Stomach (tissue), 9 donors: ENCODE measurements around the gene KRTAP1-3. TPM values are rescaled to one million over a fixed set of nuclear protein-coding genes. Genes with fewer than 3 reads are reported as not detected.

Experiments used
- DNase-seq, 2 donors: peaks; one replicate each; pipeline versions ENCODE4 v3.0.0 to v3.0.0-alpha.2; 2013 to 2019
- H3K27ac ChIP-seq, 5 donors: fragments of 200-600 bp in 4 of 5; sonication (generic) in 4 of 5; one replicate each; pipeline ENCODE4 v1.5.1; 2013 to 2019; ENCODE audit warnings: mild to moderate bottlenecking in 1 of 5, moderate library complexity in 1 of 5
- H3K27me3 ChIP-seq, 3 donors: fragments of 200-600 bp; sonication (generic); one replicate each; pipeline ENCODE4 v1.5.1; 2017 to 2019; ENCODE audit warnings: mixed run types in 1 of 3
- H3K36me3 ChIP-seq, 4 donors: fragments of 200-600 bp; sonication (generic); 1 replicate in 3 of 4; 2 replicates in 1 of 4; pipeline ENCODE4 v1.5.1; 2016 to 2019
- H3K4me1 ChIP-seq, 4 donors: fragments of 200-600 bp; sonication (generic); one replicate each; pipeline ENCODE4 v1.5.1; 2016 to 2019
- H3K4me3 ChIP-seq, 4 donors: fragments of 200-600 bp; sonication (generic) in 3 of 4; one replicate each; pipeline ENCODE4 v1.5.1; 2016 to 2019; ENCODE audit warnings: mild to moderate bottlenecking in 1 of 4
- H3K9me3 ChIP-seq, 4 donors: fragments of 200-600 bp; sonication (generic); one replicate each; pipeline ENCODE4 v1.5.1; 2016 to 2019
- CTCF ChIP-seq, 7 experiments: fragments of 450-650 bp in 4 of 7; fragments of 200-600 bp in 3 of 7; sonication (generic) in 3 of 7; IDR thresholded peaks; one replicate each; pipeline ENCODE4 v1.5.1; 2016 to 2019; ENCODE audit warnings: antibody characterized with exemption in 7 of 7, control low read depth in 2 of 7, mild to moderate bottlenecking in 1 of 7
- EP300 ChIP-seq: sonication (generic); formaldehyde crosslinking; IDR thresholded peaks from one replicate; pipeline ENCODE4 v1.6.1; 2017; ENCODE audit warnings: antibody characterized with exemption
- POLR2A ChIP-seq, 4 donors: fragments of 450-650 bp; IDR thresholded peaks; one replicate each; pipeline ENCODE4 v1.6.1; 2016; ENCODE audit warnings: antibody characterized with exemption in 4 of 4, control low read depth in 2 of 4, mild to moderate bottlenecking in 1 of 4, moderate library complexity in 1 of 4
- POLR2AphosphoS5 ChIP-seq, 3 donors: sonication (generic); formaldehyde crosslinking; IDR thresholded peaks; one replicate each; pipeline ENCODE4 v1.6.1; 2016; ENCODE audit warnings: antibody characterized with exemption in 3 of 3
- WGBS, 5 donors: extraction: QIAGEN DNeasy Blood & Tissue Kit in 3 of 5; methylation state at CpG; one replicate each; pipeline versions ENCODE4 v1.1.5 to v1.1.7; 2013 to 2018; 5-methylcytosine and 5-hydroxymethylcytosine counted together
- intact Hi-C: fragments of 100-400 bp; cut with DNase I; formaldehyde crosslinking; loops from one replicate; pipeline ENCODE4 v1.15.1; 2023; ENCODE audit warnings: low total_unique reads
- polyA plus RNA-seq, 3 donors: library from polyadenylated mRNA; stranded (reverse); fragments of 200-250 nt; gene quantifications; one replicate each; pipeline ENCODE4 v1.2.3, GENCODE V29; 2013
- total RNA-seq, 5 donors: library from RNA; depleted of rRNA; stranded (reverse); fragments of >200 nt; gene quantifications; one replicate each; pipeline versions ENCODE4 v1.1.0 to v1.2.3, GENCODE V29; 2014 to 2016
- donor health status: healthy with polysubstance abuse.
- donor health status: Bipolar disorder and iron deficiency.
- donor health status: healthy.

Gene KRTAP1-3
- total and polyA plus RNA-seq, 8 donors = not detected

GRCh38 chr17:41037853-41038350 lies 3.2 kb upstream of the KRTAP1-3 start:
- WGBS, 5 donors = 74 to 88% (median 82%) methylated on average over 2 of the region's 2 CpGs
- peaks cover 0 to 2% (median 0%) of the 10 kb centered on the region in 4 donors for H3K9me3 ChIP-seq
- peaks cover 0 to 7% (median 0%) of the 10 kb centered on the region in 3 donors for H3K27me3 ChIP-seq
- TF ChIP-seq CTCF (IDR thresholded peaks at IDR 0.05) = no peak
- TF ChIP-seq POLR2AphosphoS5 (IDR thresholded peaks at IDR 0.05) = no peak
- TF ChIP-seq POLR2A (IDR thresholded peaks at IDR 0.05) = no peak
- TF ChIP-seq EP300 = no peak
- intact Hi-C loops = no loop called here
- DNase-seq = no peak
- H3K36me3 ChIP-seq = no peaks in the 10 kb centered on the region
- no peak overlapping the region for H3K4me3 ChIP-seq
- H3K27ac ChIP-seq = no peak overlapping the region
- H3K4me1 ChIP-seq = no peaks in the 10 kb centered on the region

- no peak for DNase-seq
- Histone ChIP-seq H3K36me3 (no peaks in the 10 kb centered on the region), H3K27ac (no peak within 1 kb of the TSS), H3K27me3 (peaks cover 0 to 4% (median 0%) of the 10 kb centered on the region in 3 donors), H3K4me3 (no peak within 1 kb of the TSS), H3K4me1 (no peaks in the 10 kb centered on the region), H3K9me3 (no peaks in the 10 kb centered on the region)
- intact Hi-C loops = no loop called here
- WGBS, 5 donors = 77 to 87% (median 84%) methylated on average over 10 to 12 of the region's 12 CpGs
- TF ChIP-seq POLR2AphosphoS5 (IDR thresholded peaks at IDR 0.05) (no peak), CTCF (IDR thresholded peaks at IDR 0.05) (no peak), POLR2A (IDR thresholded peaks at IDR 0.05) (no peak), EP300 (no peak)
Observed at GRCh38 chr17:41029633-41030245, 4.9 kb downstream of the KRTAP1-3 start, which contains the start of gene KRTAP1-4. Gene KRTAP1-4 (minus strand): TSS chr17:41030195. CDS start chr17:41030078, 117 bp downstream.

- 56 to 73% (median 72%) methylated on average over 9 of the region's 9 CpGs for WGBS, 5 donors
- Histone ChIP-seq H3K27me3 (peaks cover 0 to 4% (median 0%) of the 10 kb centered on the region in 3 donors), H3K9me3 (peaks cover 0 to 2% (median 0%) of the 10 kb centered on the region in 4 donors), H3K4me1 (no peaks in the 10 kb centered on the region), H3K36me3 (no peaks in the 10 kb centered on the region), H3K4me3 (no peak within 1 kb of the TSS), H3K27ac (no peak within 1 kb of the TSS)
- TF ChIP-seq POLR2AphosphoS5 (IDR thresholded peaks at IDR 0.05) = no peak
- TF ChIP-seq POLR2A (IDR thresholded peaks at IDR 0.05) = no peak
- no peak for TF ChIP-seq EP300
- no peak for TF ChIP-seq CTCF (IDR thresholded peaks at IDR 0.05)
- intact Hi-C loops = no loop called here
- DNase-seq = no peak
Observed at GRCh38 chr17:41026715-41027471, 7.8 kb downstream of the KRTAP1-3 start, which contains the start of gene KRTAP1-5. Gene KRTAP1-5 (minus strand): TSS chr17:41027208. CDS start chr17:41027155, 53 bp downstream.

- H3K9me3 ChIP-seq = peaks cover 0 to 4% (median 0%) of the 10 kb centered on the region in 4 donors
- H3K27me3 ChIP-seq = peaks cover 0 to 3% (median 0%) of the 10 kb centered on the region in 3 donors
- TF ChIP-seq EP300 (no peak), POLR2AphosphoS5 (IDR thresholded peaks at IDR 0.05) (no peak), CTCF (IDR thresholded peaks at IDR 0.05) (no peak), POLR2A (IDR thresholded peaks at IDR 0.05) (no peak)
- no peaks in the 10 kb centered on the region for H3K4me1 ChIP-seq
- no peak for DNase-seq
- H3K4me3 ChIP-seq = no peak overlapping the region
- no peaks in the 10 kb centered on the region for H3K36me3 ChIP-seq
- WGBS, 5 donors = 75 to 86% (median 85%) methylated on average over 3 of the region's 3 CpGs
- intact Hi-C loops = no loop called here
- H3K27ac ChIP-seq = no peak overlapping the region
Observed at GRCh38 chr17:41024697-41025096, 10.0 kb downstream of the KRTAP1-3 start.
